HepG2 (cell line): Measurements from ENCODE around the gene HSPB6. TPM values are rescaled to one million over a fixed set of nuclear protein-coding genes. Genes with fewer than 3 reads are reported as not detected.

ENCODE experiments used
- CBFB ChIP-seq: sonication (generic); formaldehyde crosslinking; IDR thresholded peaks from 2 replicates; pipeline ENCODE4 v1.4.0; 2020; ENCODE audit warnings: missing genetic modification reagents
- ELF1 ChIP-seq: sonication (generic); formaldehyde crosslinking; IDR thresholded peaks from 2 replicates; pipeline ENCODE4 v1.4.0; 2020; ENCODE audit warnings: missing genetic modification reagents
- ELF3 ChIP-seq: IDR thresholded peaks from 2 replicates; pipeline ENCODE4 v1.6.1; 2016; ENCODE audit warnings: missing genetic modification reagents, missing compliant biosample characterization
- ESRRA ChIP-seq: sonication (generic); formaldehyde crosslinking; IDR thresholded peaks from 2 replicates; pipeline ENCODE4 v1.5.1; 2020; ENCODE audit warnings: mild to moderate bottlenecking, low read depth, missing genetic modification reagents
- GPN1 ChIP-seq: sonication (generic); formaldehyde crosslinking; IDR thresholded peaks from 2 replicates; pipeline ENCODE4 v1.5.1; 2020; ENCODE audit warnings: missing genetic modification reagents, borderline replicate concordance
- ISL2 ChIP-seq: sonication (generic); formaldehyde crosslinking; IDR thresholded peaks from 2 replicates; pipeline ENCODE4 v1.5.0; 2020; ENCODE audit warnings: missing genetic modification reagents
- POLR2AphosphoS2 ChIP-seq: IDR thresholded peaks from 2 replicates; pipeline ENCODE4 v1.6.1; 2011; ENCODE audit warnings: low read depth, low read length, improper control_type of control experiment
- REXO4 ChIP-seq: sonication (generic); formaldehyde crosslinking; IDR thresholded peaks from 2 replicates; pipeline ENCODE4 v1.8.0; 2022; ENCODE audit warnings: missing genetic modification reagents, mild to moderate bottlenecking, borderline replicate concordance
- ZBTB38 ChIP-seq: sonication (generic); formaldehyde crosslinking; IDR thresholded peaks from 2 replicates; pipeline ENCODE4 v1.5.1; 2020; ENCODE audit warnings: mild to moderate bottlenecking, missing genetic modification reagents
- ZNF101 ChIP-seq: sonication (generic); formaldehyde crosslinking; IDR thresholded peaks from 2 replicates; pipeline ENCODE4 v1.4.0; 2020; ENCODE audit warnings: mild to moderate bottlenecking, low read depth, missing genetic modification reagents, borderline replicate concordance
- ZNF720 ChIP-seq: sonication (generic); formaldehyde crosslinking; IDR thresholded peaks from 2 replicates; pipeline ENCODE4 v1.4.0; 2020; ENCODE audit warnings: missing genetic modification reagents
- ZNF776 ChIP-seq: sonication (generic); formaldehyde crosslinking; IDR thresholded peaks from 2 replicates; pipeline ENCODE4 v1.4.0; 2020; ENCODE audit warnings: mild to moderate bottlenecking, missing genetic modification reagents
- ZNF790 ChIP-seq: sonication (generic); formaldehyde crosslinking; IDR thresholded peaks from 2 replicates; pipeline ENCODE4 v1.8.0; 2022; ENCODE audit warnings: missing genetic modification reagents, mild to moderate bottlenecking, borderline replicate concordance
- ZNF839 ChIP-seq: sonication (generic); formaldehyde crosslinking; IDR thresholded peaks from 2 replicates; pipeline ENCODE4 v1.4.0; 2020; ENCODE audit warnings: missing genetic modification reagents, mild to moderate bottlenecking, borderline replicate concordance
- polyA plus RNA-seq, 8 experiments: library from polyadenylated mRNA; depleted of rRNA in 3 of 8; stranded (reverse) in 7 of 8; unstranded in 1 of 8; fragments of >200 nt; fragmentation: Illumina TruSeq in 4 of 8; extraction: Trizol in 4 of 8; gene quantifications; 2 replicates each; pipeline versions ENCODE4 v1.2.1 to v1.2.3, GENCODE V29; 2011 to 2016; ENCODE audit warnings: low read depth in 4 of 8, missing spikeins in 1 of 8, mixed read lengths in 1 of 8; ENCODE audit not compliant: insufficient read depth in 1 of 8
- total RNA-seq, 5 experiments: library from RNA; depleted of rRNA; stranded (reverse); fragments of >200 nt; fragmentation: Illumina TruSeq; extraction: Trizol; gene quantifications; 2 replicates each; pipeline ENCODE4 v1.2.3, GENCODE V29; 2016; ENCODE audit warnings: low read depth in 1 of 5
- TF ChIP-seq, protein P1 (sequence below): sonication (generic); formaldehyde crosslinking; IDR thresholded peaks from 2 replicates; pipeline ENCODE4 v1.8.1; 2023; ENCODE audit warnings: mild to moderate bottlenecking, missing genetic modification reagents
- TF ChIP-seq, protein P2 (sequence below): sonication (generic); formaldehyde crosslinking; IDR thresholded peaks from 2 replicates; pipeline ENCODE4 v1.4.0; 2020; ENCODE audit warnings: missing genetic modification reagents
- TF ChIP-seq, protein P3 (sequence below): sonication (generic); formaldehyde crosslinking; IDR thresholded peaks from 2 replicates; pipeline ENCODE4 v1.9.0; 2021; ENCODE audit warnings: mild to moderate bottlenecking, missing genetic modification reagents
- TF ChIP-seq, protein P4 (sequence below): sonication (generic); formaldehyde crosslinking; IDR thresholded peaks from 2 replicates; pipeline ENCODE4 v1.5.1; 2020; ENCODE audit warnings: mild to moderate bottlenecking, missing genetic modification reagents, borderline replicate concordance
- TF ChIP-seq, protein P5 (sequence below): sonication (generic); formaldehyde crosslinking; IDR thresholded peaks from 2 replicates; pipeline ENCODE4 v1.8.0; 2022; ENCODE audit warnings: missing genetic modification reagents, mild to moderate bottlenecking, inconsistent platforms, borderline replicate concordance

Gene HSPB6
- total and polyA plus RNA-seq, 2 of the 13 experiments (the other 11 are each of a cell fraction or from before 2014, with no cell fraction given), result 0.18 TPM; not detected in 1

DNA sequence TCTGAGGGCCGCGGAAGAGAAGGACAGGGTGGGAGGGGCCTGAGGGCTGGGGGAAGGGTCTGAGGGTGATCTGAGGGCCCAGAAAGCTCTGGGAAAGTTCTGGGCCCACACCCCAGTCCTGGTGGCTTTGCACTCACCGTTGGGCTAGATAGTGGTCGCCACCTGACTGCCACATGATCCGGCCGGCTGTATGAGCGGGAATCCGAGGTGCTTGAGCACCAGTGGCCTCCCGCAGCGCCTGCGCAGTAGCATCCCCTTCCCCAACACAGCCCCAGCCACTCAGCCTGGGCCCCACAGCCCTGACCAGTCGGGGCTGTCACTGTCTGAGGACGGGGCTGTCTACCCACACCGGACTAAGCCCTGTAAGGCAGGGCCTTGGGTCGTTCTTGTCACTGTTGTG is 40.8 kb upstream of the HSPB6 start (continued):
- TF ChIP-seq, protein P1, sequence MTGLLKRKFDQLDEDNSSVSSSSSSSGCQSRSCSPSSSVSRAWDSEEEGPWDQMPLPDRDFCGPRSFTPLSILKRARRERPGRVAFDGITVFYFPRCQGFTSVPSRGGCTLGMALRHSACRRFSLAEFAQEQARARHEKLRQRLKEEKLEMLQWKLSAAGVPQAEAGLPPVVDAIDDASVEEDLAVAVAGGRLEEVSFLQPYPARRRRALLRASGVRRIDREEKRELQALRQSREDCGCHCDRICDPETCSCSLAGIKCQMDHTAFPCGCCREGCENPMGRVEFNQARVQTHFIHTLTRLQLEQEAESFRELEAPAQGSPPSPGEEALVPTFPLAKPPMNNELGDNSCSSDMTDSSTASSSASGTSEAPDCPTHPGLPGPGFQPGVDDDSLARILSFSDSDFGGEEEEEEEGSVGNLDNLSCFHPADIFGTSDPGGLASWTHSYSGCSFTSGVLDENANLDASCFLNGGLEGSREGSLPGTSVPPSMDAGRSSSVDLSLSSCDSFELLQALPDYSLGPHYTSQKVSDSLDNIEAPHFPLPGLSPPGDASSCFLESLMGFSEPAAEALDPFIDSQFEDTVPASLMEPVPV, result no peak
- TF ChIP-seq GPN1 (CRISPR knock-in tag) (no peak), ZNF101 (CRISPR knock-in tag) (no peak), POLR2AphosphoS2 (no peak), ISL2 (CRISPR knock-in tag) (no peak), ZNF839 (CRISPR knock-in tag) (no peak), ESRRA (CRISPR knock-in tag) (no peak), CBFB (CRISPR knock-in tag) (no peak), ZNF790 (no peak), ELF3 (peak; percentile 52; the same call in 1 of the 2 replicates), REXO4 (CRISPR knock-in tag) (no peak), ZBTB38 (CRISPR knock-in tag) (0 out of 2 replicates have a peak, but pooled peaks have one; percentile 15), ELF1 (CRISPR knock-in tag) (no peak), ZNF720 (no peak), ZNF776 (no peak)
- TF ChIP-seq, protein P2, sequence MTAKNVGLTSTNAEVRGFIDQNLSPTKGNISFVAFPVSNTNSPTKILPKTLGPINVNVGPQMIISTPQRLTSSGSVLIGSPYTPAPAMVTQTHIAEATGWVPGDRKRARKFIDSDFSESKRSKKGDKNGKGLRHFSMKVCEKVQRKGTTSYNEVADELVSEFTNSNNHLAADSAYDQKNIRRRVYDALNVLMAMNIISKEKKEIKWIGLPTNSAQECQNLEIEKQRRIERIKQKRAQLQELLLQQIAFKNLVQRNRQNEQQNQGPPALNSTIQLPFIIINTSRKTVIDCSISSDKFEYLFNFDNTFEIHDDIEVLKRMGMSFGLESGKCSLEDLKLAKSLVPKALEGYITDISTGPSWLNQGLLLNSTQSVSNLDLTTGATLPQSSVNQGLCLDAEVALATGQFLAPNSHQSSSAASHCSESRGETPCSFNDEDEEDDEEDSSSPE (CRISPR knock-in tag), result peak; percentile 69
- TF ChIP-seq, protein P3, sequence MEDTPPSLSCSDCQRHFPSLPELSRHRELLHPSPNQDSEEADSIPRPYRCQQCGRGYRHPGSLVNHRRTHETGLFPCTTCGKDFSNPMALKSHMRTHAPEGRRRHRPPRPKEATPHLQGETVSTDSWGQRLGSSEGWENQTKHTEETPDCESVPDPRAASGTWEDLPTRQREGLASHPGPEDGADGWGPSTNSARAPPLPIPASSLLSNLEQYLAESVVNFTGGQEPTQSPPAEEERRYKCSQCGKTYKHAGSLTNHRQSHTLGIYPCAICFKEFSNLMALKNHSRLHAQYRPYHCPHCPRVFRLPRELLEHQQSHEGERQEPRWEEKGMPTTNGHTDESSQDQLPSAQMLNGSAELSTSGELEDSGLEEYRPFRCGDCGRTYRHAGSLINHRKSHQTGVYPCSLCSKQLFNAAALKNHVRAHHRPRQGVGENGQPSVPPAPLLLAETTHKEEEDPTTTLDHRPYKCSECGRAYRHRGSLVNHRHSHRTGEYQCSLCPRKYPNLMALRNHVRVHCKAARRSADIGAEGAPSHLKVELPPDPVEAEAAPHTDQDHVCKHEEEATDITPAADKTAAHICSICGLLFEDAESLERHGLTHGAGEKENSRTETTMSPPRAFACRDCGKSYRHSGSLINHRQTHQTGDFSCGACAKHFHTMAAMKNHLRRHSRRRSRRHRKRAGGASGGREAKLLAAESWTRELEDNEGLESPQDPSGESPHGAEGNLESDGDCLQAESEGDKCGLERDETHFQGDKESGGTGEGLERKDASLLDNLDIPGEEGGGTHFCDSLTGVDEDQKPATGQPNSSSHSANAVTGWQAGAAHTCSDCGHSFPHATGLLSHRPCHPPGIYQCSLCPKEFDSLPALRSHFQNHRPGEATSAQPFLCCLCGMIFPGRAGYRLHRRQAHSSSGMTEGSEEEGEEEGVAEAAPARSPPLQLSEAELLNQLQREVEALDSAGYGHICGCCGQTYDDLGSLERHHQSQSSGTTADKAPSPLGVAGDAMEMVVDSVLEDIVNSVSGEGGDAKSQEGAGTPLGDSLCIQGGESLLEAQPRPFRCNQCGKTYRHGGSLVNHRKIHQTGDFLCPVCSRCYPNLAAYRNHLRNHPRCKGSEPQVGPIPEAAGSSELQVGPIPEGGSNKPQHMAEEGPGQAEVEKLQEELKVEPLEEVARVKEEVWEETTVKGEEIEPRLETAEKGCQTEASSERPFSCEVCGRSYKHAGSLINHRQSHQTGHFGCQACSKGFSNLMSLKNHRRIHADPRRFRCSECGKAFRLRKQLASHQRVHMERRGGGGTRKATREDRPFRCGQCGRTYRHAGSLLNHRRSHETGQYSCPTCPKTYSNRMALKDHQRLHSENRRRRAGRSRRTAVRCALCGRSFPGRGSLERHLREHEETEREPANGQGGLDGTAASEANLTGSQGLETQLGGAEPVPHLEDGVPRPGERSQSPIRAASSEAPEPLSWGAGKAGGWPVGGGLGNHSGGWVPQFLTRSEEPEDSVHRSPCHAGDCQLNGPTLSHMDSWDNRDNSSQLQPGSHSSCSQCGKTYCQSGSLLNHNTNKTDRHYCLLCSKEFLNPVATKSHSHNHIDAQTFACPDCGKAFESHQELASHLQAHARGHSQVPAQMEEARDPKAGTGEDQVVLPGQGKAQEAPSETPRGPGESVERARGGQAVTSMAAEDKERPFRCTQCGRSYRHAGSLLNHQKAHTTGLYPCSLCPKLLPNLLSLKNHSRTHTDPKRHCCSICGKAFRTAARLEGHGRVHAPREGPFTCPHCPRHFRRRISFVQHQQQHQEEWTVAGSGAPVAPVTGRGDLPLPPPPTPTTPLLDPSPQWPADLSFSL (CRISPR knock-in tag), result no peak
- TF ChIP-seq, protein P4, sequence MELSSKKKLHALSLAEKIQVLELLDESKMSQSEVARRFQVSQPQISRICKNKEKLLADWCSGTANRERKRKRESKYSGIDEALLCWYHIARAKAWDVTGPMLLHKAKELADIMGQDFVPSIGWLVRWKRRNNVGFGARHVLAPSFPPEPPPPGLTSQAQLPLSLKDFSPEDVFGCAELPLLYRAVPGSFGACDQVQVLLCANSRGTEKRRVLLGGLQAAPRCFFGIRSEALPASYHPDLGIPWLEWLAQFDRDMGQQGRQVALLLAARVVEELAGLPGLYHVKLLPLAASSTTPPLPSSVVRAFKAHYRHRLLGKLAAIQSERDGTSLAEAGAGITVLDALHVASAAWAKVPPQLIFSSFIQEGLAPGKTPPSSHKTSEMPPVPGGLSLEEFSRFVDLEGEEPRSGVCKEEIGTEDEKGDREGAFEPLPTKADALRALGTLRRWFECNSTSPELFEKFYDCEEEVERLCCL (CRISPR knock-in tag), result no peak
- TF ChIP-seq, protein P5, sequence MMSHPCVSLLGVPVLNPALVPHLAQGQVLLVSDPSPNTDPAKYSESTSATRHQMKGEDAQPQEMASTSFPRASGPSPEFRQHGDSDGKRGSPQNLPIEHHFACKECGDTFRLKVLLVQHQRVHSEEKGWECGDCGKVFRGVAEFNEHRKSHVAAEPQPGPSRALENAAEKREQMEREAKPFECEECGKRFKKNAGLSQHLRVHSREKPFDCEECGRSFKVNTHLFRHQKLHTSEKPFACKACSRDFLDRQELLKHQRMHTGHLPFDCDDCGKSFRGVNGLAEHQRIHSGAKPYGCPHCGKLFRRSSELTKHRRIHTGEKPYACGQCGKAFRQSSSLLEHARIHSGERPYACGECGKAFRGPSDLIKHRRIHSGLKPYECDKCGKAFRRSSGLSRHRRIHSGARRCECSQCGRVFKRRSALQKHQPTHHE (CRISPR knock-in tag), result no peak
